ENCODE results near the gene PPIF. TPM values are rescaled to one million over a fixed set of nuclear protein-coding genes. Genes with fewer than 3 reads are reported as not detected.

PPIF gene
- total and polyA plus RNA-seq, 2 of the 4 experiments (the other 2 are of a cell fraction) = 29.2 to 130 TPM

DNA sequence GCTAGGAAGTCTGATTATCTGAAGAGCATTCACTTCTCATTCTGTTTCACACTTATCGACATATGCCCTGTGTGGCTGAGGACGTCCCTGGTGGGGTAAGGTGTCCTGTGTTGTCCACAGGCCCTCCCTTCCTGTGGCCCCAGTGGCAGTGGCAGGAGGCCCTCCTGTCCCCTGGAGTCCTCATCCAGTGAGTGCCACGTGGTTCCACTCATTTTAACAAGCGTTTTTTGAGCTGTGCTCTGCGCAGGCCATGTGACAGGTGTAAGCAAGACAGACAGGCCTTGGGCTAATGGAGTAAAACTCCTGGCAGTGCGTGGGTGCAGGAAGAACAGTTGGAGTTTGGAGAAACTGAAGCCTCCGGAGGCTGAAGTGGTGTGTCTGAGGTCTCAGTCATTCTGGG, 39.3 kb upstream of the PPIF start:
- H3K4me3 ChIP-seq (ENCODE audit: insufficient read depth, low read depth, low read length) = no peak overlapping the region
- H3K27ac ChIP-seq (ENCODE audit: insufficient read depth, low read length) = no peak overlapping the region
- no peak overlapping the region for H3K9ac ChIP-seq (ENCODE audit: low read depth, low read length)
- no peak overlapping the region for H3K14ac ChIP-seq (replicated peaks; ENCODE audit: low read depth, low read length)
- no peak overlapping the region for H2BK120ac ChIP-seq (ENCODE audit: low read depth, low read length)
- H3K23ac ChIP-seq (ENCODE audit: low read depth, low read length) = no peak overlapping the region
- H3K4me1 ChIP-seq (ENCODE audit: control insufficient read depth, insufficient read depth, low read length) = no peaks in the 10 kb centered on the region
- ChIA-PET CTCF (no interaction called here), POLR2A (ENCODE audit: unreplicated experiment) (no interaction called here)
- no peak overlapping the region for H3K56ac ChIP-seq (ENCODE audit: extremely low read depth, insufficient read depth, low read length)
- no peaks in the 10 kb centered on the region for H3K27me3 ChIP-seq (ENCODE audit: control insufficient read depth, insufficient read depth, low read length)
- H3K79me1 ChIP-seq (ENCODE audit: low read depth in 1 of 2, low read length in 2 of 2) = peaks cover 31 to 64% of the 10 kb centered on the region in 2 experiments
- WGBS, 2 experiments (ENCODE audit: extremely low coverage in 2 of 2, insufficient read length in 1 of 2) = 92% methylated on average over 2 of the region's 7 CpGs; no CpG with 5 or more reads in 1 of the 2 experiments
- H2BK15ac ChIP-seq (ENCODE audit: low read depth, low read length) = no peak overlapping the region
- H3K36me3 ChIP-seq (ENCODE audit: control insufficient read depth, insufficient read depth, low read length) = peaks cover 92% of the 10 kb centered on the region
- no peak overlapping the region for H2AFZ ChIP-seq (replicated peaks; ENCODE audit: low read length, poor library complexity)
- BruUV-seq (replicated peaks) = no TSS peak
- TF ChIP-seq MXI1 (IDR thresholded peaks at IDR 0.05; ENCODE audit: borderline replicate concordance, low read depth, low read length) (no peak), BHLHE40 (IDR thresholded peaks at IDR 0.05; ENCODE audit: low read depth, low read length) (no peak), NFE2L2 (IDR thresholded peaks at IDR 0.05; ENCODE audit: low read depth, low read length) (no peak), MAZ (IDR thresholded peaks at IDR 0.05; ENCODE audit: borderline replicate concordance, low read depth, low read length) (no peak), CEBPB (IDR thresholded peaks at IDR 0.05; ENCODE audit: low read depth, low read length) (no peak), FOS (IDR thresholded peaks at IDR 0.05; ENCODE audit: low read depth, low read length) (no peak), MAFK (IDR thresholded peaks at IDR 0.05; ENCODE audit: low read depth, low read length) (no peak), RFX5 (IDR thresholded peaks at IDR 0.05; ENCODE audit: low read depth, low read length) (no peak), RAD21 (IDR thresholded peaks at IDR 0.05; ENCODE audit: low read length) (no peak), POLR2A (IDR thresholded peaks at IDR 0.05; ENCODE audit: low read depth, low read length) (no peak)
- TF ChIP-seq, protein P1, sequence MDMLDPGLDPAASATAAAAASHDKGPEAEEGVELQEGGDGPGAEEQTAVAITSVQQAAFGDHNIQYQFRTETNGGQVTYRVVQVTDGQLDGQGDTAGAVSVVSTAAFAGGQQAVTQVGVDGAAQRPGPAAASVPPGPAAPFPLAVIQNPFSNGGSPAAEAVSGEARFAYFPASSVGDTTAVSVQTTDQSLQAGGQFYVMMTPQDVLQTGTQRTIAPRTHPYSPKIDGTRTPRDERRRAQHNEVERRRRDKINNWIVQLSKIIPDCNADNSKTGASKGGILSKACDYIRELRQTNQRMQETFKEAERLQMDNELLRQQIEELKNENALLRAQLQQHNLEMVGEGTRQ (IDR thresholded peaks at IDR 0.05; ENCODE audit: low read depth, low read length) = no peak
- TF ChIP-seq, protein P2, sequence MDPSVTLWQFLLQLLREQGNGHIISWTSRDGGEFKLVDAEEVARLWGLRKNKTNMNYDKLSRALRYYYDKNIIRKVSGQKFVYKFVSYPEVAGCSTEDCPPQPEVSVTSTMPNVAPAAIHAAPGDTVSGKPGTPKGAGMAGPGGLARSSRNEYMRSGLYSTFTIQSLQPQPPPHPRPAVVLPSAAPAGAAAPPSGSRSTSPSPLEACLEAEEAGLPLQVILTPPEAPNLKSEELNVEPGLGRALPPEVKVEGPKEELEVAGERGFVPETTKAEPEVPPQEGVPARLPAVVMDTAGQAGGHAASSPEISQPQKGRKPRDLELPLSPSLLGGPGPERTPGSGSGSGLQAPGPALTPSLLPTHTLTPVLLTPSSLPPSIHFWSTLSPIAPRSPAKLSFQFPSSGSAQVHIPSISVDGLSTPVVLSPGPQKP (IDR thresholded peaks at IDR 0.05; ENCODE audit: borderline replicate concordance, low read depth, low read length) = no peak
- TF ChIP-seq, protein P3, sequence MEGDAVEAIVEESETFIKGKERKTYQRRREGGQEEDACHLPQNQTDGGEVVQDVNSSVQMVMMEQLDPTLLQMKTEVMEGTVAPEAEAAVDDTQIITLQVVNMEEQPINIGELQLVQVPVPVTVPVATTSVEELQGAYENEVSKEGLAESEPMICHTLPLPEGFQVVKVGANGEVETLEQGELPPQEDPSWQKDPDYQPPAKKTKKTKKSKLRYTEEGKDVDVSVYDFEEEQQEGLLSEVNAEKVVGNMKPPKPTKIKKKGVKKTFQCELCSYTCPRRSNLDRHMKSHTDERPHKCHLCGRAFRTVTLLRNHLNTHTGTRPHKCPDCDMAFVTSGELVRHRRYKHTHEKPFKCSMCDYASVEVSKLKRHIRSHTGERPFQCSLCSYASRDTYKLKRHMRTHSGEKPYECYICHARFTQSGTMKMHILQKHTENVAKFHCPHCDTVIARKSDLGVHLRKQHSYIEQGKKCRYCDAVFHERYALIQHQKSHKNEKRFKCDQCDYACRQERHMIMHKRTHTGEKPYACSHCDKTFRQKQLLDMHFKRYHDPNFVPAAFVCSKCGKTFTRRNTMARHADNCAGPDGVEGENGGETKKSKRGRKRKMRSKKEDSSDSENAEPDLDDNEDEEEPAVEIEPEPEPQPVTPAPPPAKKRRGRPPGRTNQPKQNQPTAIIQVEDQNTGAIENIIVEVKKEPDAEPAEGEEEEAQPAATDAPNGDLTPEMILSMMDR (conservative IDR thresholded peaks at IDR 0.05; ENCODE audit: low read depth, low read length) = no peak
- in situ Hi-C loops (cut with MboI; ENCODE audit: low sequenced_read_pairs) (no loop called here), dilution Hi-C loops (cut with HindIII; ENCODE audit: low sequenced_read_pairs, unreplicated experiment) (no loop called here), intact Hi-C loops (cut with micrococcal nuclease) (no loop called here)
- peak overlapping the region; percentile 42 for H2AK9ac ChIP-seq (replicated peaks; ENCODE audit: low read depth, low read length, poor library complexity)
- no peak for DNase-seq
- no peak for ATAC-seq (ENCODE audit: low read depth)
- no peaks in the 10 kb centered on the region for H3K9me3 ChIP-seq (ENCODE audit: control insufficient read depth, insufficient read depth, low read length)
- no peaks in the 10 kb centered on the region for H3K9me1 ChIP-seq (ENCODE audit: insufficient read depth, low read length)
- no peak overlapping the region for H3K4ac ChIP-seq (ENCODE audit: low read depth, low read length)
- no peak overlapping the region for H4K91ac ChIP-seq (ENCODE audit: insufficient read depth, low read depth, low read length)
- H2AK5ac ChIP-seq (ENCODE audit: low read depth, low read length) = no peak overlapping the region
- H2BK20ac ChIP-seq (ENCODE audit: low read depth, low read length) = no peak overlapping the region
- H3K4me2 ChIP-seq (ENCODE audit: low read depth, low read length) = no peak overlapping the region
- peaks cover 14% of the 10 kb centered on the region for H4K20me1 ChIP-seq (ENCODE audit: insufficient read depth, low read length)
- H4K8ac ChIP-seq (ENCODE audit: low read depth in 2 of 2, low read length in 2 of 2) = no peak overlapping the region
- H3K18ac ChIP-seq (ENCODE audit: low read depth, low read length) = no peak overlapping the region
- H4K5ac ChIP-seq (ENCODE audit: low read depth, low read length) = no peak overlapping the region
- H2BK5ac ChIP-seq (ENCODE audit: low read depth, low read length, poor library complexity, severe bottlenecking) = no peak overlapping the region
